NCI-H1092 (cell line): ENCODE data around the gene MGAT4C.
"Not testable (repeated sequence)": the region's sequence is repeated elsewhere in the genome, so short reads cannot be mapped to it uniquely, and the experiment has no call there.

Experiments used
- DNase-seq: peaks from one replicate; lab custom pipeline; 2025; lab: John Stamatoyannopoulos, UW

MGAT4C gene

DNA sequence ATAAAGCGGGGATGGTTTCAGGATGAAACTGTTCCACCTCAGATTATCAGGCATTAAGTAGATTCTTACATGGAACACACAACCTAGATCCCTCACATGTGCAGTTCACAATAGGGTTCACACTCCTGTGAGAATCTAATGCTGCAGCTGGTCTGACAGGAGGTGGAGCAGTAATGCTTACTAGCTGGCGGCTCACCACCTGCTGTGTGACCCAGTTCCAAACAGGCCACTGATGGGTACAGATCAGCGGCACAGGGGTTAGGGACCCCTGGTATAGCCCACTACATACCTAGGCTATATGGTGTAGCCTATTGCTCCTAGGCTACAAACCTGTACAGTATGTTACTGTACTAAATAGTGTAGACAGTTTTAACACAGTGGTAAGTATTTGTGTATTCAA, 129.3 kb downstream of the MGAT4C start:
- not testable (repeated sequence) for DNase-seq

DNA sequence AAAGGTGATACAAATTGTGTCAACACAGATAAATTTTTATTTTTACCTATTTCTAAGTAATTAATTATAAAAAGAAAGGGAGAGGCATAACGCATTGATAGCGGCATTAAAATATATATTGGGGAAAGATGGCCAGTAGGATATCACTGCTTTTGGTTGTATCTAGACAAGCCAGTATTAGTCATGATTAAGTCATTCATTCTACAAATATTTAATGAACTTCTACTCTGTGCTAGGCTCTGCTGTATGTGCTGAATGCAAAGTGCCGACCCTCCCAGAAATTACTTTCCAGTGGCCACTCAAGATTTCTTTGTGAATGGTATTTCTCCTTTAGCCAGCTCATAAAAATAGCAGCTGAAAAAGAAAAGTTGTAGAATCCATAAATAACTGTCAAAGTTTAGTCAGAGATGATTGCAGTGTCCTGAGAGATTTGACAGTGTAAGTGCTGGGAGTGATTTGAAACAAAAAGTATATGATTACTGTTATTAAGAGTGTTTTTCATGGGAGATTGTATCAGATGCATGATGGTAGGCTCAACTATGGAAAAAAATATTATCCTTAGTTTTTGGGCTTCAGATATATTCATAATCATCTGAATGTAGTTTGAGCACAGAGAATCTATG, 133.2 kb downstream of the MGAT4C start:
- DNase-seq: no peak

DNA sequence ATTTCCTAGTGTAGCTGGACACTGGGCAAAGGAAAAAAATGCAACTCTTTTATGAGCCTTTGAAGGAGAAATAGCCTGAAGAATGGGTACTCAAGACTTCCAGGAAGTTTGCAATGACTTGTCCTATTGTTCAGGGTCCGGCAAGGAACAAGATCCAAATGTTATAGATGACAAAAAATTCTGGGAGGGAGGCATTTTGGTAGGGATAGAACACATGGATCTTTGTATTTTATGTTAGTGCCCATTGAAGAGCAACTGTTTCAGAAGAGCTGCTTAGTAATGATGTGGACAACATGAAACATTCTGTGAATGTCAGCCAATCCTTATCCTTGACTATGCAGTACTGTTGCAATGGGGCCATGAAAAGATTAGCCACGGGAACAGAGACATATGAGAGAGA, 138.0 kb downstream of the MGAT4C start:
- DNase-seq: no peak

DNA sequence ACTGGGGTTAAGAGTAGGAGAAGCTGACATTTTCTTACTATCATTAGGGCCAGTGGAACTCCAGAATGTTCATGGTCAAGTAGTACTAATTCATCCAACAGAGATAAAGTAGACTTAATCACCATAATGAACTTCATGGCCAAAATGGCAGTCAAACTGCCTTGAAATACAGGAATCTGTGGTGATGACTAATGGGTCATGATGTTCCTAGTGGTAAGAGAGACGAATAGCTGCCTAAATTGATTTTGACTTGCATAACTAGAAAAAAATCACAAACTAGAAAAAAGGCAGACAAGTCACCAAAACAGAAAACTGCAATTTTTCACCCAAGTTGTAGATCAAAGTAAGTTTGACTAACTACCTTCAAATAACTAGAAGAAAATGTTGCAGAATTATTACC, 138.5 kb downstream of the MGAT4C start:
- DNase-seq: no peak

DNA sequence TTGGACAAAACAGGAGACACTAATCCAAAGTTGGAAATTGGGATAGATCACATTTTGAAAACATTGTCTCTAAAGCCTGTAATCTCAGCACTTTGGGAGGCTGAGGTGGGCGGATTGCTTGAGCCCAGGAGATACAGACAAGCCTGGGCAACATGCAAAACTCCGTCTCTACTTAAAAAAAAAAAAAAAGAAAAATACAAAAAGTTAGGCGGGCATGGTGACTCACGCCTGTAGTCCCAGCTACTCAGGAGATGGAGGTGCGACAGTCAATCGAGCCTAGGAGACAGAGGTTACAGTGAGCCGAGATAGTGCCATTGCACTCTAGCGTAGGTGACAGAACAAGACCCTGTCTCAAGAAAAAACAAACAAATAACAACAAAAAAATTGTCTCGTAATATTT, 152.1 kb downstream of the MGAT4C start:
- DNase-seq: no peak

DNA sequence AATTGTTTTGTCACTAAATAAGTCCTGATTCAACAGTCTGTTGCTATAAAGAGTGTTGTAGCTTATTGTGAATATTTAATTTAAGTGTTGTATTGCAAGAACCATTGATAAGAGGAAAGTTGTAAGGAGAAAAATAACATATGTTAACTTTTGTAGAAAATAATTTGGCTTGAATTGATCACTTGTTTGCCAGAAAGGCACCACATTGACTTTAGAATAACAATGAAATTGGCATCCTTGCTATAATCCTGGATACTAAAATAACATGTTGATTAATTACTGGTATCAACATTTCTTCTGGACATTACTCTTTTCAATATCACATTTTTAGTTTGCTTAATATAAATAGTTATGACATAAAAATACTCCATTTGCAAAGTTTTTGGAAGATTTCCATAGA, 159.0 kb downstream of the MGAT4C start:
- DNase-seq: no peak

DNA sequence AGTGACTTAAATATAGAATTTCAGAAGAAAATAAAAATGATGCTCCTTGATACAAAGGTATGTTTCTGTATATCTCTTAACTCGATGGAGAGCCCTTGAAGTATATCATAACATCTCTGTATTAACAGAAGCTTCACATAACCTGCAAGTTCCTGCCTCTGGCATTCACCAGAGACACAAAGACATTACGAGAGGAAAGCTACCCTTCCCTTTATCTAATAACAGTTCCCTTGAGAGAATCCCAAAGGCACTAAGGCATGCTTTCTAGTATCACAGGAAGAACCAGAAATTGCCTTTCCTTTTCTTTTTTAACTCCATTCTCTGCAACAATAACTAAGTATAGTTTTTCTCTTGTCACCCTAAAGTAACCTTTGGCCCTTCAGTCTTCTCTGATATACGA, 164.5 kb downstream of the MGAT4C start:
- DNase-seq: no peak

DNA sequence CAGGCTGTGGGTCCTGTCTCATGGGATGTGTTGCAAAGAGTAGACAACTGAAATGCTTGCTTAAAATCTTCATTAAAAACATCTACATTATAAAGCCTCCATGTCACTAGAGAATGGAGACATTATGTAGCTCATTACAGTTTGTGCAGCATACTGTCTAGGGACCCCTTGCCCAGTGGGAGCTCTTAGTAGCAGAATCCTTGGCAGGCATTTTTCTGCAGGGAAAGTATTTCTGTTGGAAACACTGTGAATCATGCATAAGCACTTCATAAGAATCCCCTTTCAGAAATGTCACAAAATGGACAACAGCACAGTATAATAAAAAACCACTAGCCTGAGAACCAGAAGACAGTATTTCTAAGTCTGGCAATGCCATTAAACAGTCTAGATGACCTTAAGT, 174.3 kb downstream of the MGAT4C start:
- no peak for DNase-seq

DNA sequence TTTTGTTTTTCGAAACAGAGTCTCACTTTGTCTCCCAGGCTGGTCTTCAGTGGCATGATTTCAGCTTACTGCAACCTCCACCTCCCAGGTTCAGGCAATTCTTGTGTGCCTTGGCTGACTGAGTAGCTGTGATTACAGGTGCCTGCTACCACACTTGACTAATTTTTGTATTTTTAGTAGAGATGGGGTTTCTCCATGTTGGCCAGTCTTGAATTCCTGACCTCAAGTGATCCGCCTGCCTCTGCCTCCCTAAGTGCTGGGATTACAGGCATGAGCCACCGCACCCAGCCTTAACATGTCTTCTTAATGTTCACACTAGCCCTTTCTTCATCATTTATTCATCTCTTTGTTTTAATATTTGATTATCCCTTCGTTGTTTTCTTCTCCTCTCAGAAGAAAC, 197.1 kb downstream of the MGAT4C start:
- not testable (repeated sequence) for DNase-seq

DNA sequence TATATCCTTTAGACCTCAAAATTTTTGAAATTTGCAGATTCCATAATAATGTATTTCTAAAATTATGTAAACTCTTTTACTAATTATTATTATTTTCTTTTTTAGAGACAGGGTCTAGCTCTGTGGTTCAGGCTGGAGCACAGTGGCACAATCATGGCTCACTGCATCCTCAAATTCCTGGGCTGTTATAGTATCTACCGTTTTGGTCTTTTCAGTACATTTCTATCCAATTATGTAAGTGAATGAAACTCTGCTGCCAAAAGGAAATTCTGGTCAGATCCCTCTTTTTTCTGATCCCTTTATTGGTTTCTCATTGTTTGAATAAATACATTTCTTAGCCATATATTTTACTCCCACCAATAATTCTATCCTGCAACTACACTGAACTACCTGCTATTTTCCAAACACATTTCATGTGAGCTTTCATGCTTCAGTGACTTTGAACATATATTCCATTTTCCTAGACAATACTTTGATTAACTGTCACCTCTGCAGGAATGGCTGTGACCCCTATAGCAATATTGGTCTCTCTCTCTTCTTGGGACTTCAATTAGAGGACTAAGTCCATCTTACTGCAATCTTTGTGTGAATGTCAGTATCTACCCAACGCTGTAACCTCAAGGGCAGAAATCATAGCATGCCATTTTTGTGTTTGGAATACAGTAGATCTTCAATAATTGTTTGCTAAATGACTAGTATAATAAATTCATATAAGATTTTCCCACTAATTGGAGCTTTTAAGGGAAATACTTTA, 198.9 kb downstream of the MGAT4C start:
- DNase-seq: no peak

DNA sequence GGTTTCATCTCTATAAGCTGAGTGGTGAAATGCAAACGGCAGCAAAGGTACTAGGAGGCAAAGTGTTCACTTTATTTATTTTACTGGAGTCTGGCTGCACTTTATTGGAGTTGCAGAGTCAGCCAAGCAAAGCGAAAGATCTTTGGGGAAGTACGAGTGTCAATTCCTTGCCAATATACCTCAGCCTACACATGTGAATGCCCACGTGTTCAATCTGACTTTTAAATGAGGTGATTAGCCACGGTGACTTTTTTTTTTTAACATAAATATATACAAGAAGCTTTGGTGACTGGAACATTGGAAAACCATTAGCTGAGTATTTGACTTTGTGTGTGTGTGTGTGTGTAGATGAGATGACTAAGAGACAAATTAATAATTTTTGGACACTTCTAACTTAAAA, 203.3 kb downstream of the MGAT4C start:
- no peak for DNase-seq

DNA sequence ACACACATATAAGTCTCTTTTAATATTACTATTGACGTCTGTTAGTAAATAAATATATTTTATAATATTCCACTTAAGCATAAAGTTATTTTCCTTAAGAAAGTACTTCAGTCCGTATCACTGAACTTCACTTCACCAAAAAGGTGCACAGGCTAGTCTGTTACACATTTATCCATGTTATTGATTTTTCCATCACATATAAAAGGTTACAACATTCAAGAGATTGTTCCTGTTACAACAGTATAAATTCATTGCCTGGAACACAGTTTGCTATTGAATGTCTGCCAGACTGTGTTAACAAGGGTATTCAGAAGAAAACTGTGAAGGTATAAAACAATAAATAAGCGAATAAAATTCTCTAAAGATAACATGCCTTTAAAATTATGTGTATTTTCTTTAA, 206.2 kb downstream of the MGAT4C start:
- no peak for DNase-seq

DNA sequence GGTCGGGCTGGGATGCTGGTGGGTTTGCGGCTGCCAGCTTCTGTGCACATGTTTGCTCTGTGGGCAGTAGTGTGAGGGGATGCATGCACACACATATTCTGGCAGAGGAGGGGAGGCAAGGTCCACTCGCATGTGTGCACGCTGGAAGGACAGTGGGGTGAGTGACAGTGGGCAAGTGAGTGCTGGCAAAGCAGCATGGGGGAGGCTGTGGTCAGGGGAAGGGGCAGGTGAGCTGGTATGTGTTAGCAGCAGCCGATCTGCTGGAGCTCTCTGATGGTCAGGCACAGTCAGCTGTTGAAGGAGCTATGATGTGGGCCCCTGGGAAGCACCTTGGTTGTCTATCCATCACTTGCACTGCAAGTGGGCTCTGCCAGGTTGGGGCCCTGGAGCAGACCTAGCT, 211.8 kb downstream of the MGAT4C start:
- no peak for DNase-seq

DNA sequence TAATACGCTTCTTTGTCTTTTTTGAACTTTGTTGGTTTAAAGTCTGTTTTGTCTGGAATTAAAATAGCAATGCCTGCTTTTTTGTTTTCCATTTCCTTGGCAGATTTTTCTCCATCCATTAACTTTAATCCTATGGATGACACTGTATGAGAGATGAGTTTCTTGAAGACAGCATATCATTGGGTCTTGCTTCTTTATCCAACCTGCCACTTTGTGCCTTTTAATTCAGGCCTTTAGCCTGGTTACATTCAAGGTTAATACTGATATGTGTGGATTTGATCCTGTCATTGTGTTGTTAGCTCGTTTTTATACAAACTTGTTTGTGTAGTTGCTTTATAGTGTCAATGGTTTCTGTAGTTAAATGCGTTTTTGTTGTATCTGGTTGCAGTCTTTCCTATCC, 214.1 kb downstream of the MGAT4C start:
- DNase-seq: no peak

DNA sequence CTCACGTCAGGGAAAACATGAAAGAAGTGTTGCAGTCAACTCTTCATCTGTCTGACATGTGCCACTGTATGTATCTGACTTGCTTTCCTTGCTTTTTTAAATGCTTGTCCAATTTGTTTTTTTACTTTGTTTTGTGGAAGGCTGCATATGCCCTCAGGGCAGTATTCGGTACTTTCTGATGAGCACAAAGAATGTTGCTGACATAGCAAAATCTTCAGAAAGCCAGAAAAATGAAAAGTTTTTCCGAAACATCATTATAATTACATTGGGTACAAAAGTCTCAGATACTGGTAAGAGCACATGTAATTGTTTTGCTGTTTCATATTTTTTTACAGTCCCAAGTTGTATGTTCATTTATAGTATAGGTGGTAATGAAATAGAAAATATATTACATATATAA, 237.8 kb downstream of the MGAT4C start:
- no peak for DNase-seq

DNA sequence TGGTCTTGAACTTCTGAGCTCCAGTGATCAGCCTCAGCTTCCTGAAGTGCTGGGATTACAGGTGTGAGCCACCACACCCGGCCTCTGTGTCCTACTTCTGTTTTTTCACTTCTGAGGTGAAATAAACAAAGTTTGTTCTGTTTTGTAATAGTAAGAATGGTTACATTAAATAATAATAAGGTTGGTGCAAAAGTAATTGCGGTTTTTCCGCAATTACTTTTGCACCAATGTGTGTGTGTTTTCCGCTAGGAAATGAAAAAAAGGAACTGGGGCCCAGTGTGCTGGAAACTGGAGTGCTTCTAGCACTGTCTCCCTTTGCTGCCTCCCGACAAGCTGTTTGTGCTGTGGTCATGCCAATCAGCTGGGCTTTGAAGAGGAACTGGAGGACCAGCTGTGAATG, 241.2 kb downstream of the MGAT4C start:
- DNase-seq: no peak

DNA sequence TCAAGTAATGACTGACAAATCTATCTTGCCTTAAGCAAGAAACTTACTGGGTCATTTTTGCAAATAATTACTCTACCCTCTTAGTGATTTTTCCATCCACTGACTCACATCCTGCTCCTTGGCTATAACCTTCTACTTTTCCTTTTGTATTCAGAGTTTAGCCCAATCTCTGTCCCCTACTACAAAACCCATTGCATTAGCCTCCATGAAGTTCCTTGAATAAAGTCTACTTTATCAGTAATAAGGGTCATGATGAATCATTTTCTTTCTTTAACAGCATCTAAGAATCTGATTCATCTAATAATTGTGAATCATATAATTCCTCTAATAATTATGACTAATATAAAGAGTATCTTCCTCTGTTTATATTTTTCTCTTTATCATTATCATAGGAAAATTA, 249.5 kb downstream of the MGAT4C start:
- DNase-seq: no peak

DNA sequence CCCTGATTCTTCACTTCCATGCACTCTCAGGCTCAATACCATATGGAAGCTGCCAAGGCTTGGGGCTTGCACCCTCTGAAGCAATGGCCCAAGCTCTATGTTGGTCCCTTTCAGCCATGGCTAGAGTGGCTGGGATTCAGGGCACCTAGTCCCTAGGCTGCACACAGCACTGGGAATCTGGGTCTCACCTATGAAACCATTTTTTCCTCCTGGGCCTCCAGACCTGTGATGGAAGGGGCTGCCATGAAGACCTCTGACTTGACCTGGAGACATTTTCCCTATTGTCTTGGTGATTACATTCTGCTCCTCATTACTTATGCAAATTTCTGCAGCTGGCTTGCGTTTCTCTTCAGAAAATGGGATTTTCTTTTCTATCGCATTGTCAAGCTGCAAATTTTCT, 258.1 kb downstream of the MGAT4C start:
- DNase-seq: no peak

DNA sequence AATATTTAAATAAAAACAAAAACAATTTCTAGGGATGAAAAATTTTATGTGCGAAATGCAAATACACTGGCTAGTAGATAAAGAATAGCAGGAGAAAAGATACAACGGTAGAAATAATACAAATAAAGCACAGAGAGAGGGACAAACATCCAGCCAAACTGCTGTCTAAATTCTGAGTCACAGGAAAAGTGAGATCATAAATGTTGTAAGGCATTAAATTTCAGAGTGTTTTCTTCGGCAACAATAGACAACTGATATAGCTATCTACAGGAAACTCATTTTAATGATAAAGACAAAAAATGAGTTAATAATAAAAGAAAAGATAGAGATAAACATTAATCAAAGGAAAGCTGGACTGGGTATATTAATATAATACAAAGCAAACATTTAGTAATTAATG, 259.9 kb downstream of the MGAT4C start:
- DNase-seq: no peak

DNA sequence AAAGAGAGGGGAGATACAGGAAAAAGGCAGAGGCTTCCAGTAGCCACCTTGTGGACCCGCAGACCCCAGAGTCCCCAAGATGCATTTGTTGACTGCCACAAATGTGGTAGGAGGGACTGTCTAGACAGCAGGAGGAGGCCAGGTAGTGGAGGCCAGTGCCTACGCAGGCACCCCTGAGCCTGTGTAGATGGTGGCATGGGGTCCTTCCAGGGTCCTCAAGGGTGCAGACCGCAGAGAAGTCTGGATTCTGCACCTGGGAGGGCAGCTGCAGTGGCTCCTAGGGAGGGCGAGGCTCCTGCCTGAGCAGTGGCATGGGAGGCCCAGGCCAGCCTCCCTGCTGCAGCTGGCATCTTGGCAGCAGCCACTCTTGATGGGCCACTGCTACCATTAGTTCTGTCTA, 262.4 kb downstream of the MGAT4C start:
- DNase-seq: no peak

DNA sequence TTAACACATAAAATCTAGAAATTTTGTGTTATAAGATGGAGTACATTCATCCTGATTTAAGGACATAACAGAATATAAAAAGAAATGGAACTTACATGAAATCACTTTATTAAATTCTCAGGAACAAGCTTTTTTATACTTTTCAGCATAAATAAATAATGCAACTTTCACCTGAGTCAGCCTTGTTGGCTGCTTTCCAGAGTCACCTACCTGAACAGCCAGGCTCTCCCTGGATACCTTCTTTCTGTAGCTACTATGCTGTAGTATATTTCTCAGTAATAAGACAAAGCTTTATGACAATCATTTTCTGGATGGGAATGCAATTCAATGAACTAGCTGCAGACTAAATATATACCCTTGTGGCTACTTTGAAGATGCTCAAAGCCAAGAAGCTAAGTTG, 270.2 kb downstream of the MGAT4C start:
- no peak for DNase-seq

DNA sequence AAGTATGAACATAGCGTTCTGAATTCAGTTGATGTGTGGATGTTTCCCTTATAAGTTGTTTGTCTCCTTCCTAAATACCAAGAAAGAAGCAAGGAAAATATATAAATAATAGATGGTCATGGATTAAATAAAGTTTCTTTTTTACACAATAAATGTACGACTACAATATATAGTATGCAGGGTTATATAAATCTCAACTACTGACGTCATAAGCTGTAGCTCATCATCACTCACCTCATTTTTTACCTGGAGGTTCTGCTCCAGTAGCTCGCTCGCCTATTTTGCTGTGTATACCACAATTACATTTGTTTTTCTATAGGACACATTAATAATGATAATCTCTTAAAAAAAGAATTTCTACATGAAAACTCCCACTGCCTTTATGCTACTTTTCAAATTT, 272.6 kb downstream of the MGAT4C start:
- DNase-seq: no peak

DNA sequence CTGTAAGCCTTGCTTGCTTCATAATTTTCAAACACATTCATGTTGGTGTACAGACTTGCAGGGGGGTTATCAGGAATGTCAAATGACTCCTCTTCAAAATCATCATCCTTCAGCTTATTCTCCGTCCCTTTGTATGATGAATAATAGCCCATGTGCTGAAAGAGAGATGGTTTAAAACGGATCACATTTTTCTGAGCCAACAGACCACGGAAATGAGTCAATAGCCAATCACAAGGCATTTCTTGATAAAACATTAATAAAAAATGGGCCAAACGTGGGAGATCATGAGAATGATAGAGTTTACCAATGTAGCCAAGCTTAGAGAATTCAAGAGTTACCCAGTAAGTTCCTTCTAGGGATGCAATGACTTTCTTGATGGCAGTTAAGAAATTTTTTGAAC, 276.6 kb downstream of the MGAT4C start:
- no peak for DNase-seq

DNA sequence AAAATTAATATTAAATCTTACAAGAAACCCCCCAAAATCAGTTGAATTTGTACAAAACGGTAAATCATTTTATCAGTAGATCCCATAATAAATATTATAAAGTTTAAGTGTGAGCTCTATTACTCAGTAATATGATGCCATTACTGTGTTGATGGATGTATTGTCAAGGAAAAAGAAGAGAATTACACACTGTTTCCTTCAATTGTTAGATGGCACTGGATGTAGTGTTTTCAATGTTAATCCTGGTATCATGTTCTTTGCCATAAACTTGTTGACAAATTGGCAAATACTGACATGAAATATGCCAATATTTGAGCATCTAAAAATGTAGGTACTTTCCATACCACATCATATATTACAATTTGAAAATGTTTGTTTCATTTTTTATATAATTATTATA, 280.5 kb downstream of the MGAT4C start:
- DNase-seq: no peak
